Esophagus (tissue), 2 donors: Measurements from ENCODE around the gene RBM7. TPM values are rescaled to one million over a fixed set of nuclear protein-coding genes. Genes with fewer than 3 reads are reported as not detected.

ENCODE experiments used
- H3K27ac ChIP-seq, 2 donors: one replicate each; pipeline ENCODE4 v1.5.1; 2013; ENCODE audit warnings: low read depth in 2 of 2, mild to moderate bottlenecking in 2 of 2, inconsistent platforms in 1 of 2, low read length in 1 of 2, moderate library complexity in 1 of 2
- H3K27me3 ChIP-seq, 2 donors: one replicate each; pipeline ENCODE4 v1.6.1; 2013; ENCODE audit warnings: low read length in 2 of 2, control low read depth in 1 of 2, mild to moderate bottlenecking in 1 of 2; ENCODE audit not compliant: insufficient read depth in 2 of 2, control insufficient read depth in 1 of 2
- H3K36me3 ChIP-seq, 2 donors: one replicate each; pipeline ENCODE4 v1.6.1; 2013; ENCODE audit warnings: low read length in 1 of 2; ENCODE audit not compliant: control insufficient read depth in 2 of 2, insufficient read depth in 2 of 2
- H3K4me1 ChIP-seq, 2 donors: one replicate each; pipeline ENCODE4 v1.6.1; 2013; ENCODE audit warnings: low read length in 1 of 2; ENCODE audit not compliant: control insufficient read depth in 2 of 2, insufficient read depth in 2 of 2
- H3K4me3 ChIP-seq, 2 donors: one replicate each; pipeline ENCODE4 v1.5.1; 2013; ENCODE audit warnings: low read length in 2 of 2, mild to moderate bottlenecking in 2 of 2, low read depth in 1 of 2, moderate library complexity in 1 of 2
- H3K9me3 ChIP-seq, 2 donors: one replicate each; pipeline ENCODE4 v1.6.1; 2013; ENCODE audit warnings: mild to moderate bottlenecking in 2 of 2, low read depth in 1 of 2, low read length in 1 of 2, moderate library complexity in 1 of 2; ENCODE audit not compliant: control insufficient read depth in 2 of 2, insufficient read depth in 1 of 2
- WGBS, 2 donors: extraction: QIAGEN DNeasy Blood & Tissue Kit; methylation state at CpG; one replicate each; pipeline ENCODE4 v1.1.7; 2013; 5-methylcytosine and 5-hydroxymethylcytosine counted together
- polyA plus RNA-seq, 2 donors: library from polyadenylated mRNA; stranded (reverse); fragments of 200-250 nt; gene quantifications; one replicate each; pipeline ENCODE4 v1.2.3, GENCODE V29; 2013
- donor health status: healthy with polysubstance abuse.
- donor health status: Bipolar disorder and iron deficiency.

The RBM7 gene
- polyA plus RNA-seq, 2 donors: 4.3 to 11.4 TPM

DNA sequence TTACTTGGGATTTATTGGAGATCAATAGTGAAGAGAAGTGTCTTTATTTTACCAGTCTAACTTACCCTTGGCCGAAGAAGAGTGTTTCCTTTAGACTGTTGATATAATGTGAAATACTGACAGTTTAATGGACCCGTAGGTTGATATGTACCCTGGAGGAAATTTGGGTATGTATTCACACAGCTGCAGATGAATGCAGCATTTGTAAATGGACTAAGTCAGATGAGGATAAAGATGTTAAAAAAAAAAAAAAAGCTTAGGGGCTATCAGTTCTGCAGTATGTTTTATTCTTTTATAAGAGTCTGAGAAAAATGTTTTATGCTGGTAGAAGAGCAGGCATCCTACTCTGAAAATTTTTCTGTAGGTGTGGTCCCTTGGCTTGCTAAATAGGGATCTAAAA is 41.5 kb downstream of the RBM7 start:
- no peak overlapping the region for H3K27ac ChIP-seq
- H3K36me3 ChIP-seq: peaks cover 0 to 2% of the 10 kb centered on the region in 2 donors
- H3K27me3 ChIP-seq: no peaks in the 10 kb centered on the region
- H3K9me3 ChIP-seq: no peaks in the 10 kb centered on the region
- WGBS, 2 donors: 77 to 83% methylated on average over 2 of the region's 2 CpGs
- H3K4me3 ChIP-seq: no peak overlapping the region
- H3K4me1 ChIP-seq: no peaks in the 10 kb centered on the region

DNA sequence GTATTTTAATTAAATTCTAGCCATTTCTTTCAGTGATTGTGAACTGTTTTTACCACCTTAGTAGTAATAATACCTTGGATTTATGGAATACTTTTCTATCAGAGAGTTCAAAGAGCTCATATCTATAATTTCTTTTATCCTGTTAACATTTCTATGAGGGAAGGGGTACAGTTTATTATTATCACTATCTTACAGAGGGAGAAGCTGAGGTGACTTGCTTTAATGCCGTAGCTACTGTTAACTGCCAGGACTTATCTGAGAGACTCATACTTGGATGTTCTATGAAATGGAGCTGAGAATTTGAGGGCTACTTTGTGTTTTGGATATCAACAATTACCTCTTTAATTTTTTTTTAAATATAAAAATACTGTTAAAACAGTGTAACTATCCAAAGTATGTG is 42.1 kb downstream of the RBM7 start:
- Histone ChIP-seq H3K9me3 (no peaks in the 10 kb centered on the region), H3K36me3 (peaks cover 0 to 2% of the 10 kb centered on the region in 2 donors), H3K27ac (no peak overlapping the region), H3K27me3 (no peaks in the 10 kb centered on the region), H3K4me3 (no peak overlapping the region), H3K4me1 (no peaks in the 10 kb centered on the region)
- WGBS, 2 donors: 90 to 92% methylated on average over 1 of the region's 1 CpG

DNA sequence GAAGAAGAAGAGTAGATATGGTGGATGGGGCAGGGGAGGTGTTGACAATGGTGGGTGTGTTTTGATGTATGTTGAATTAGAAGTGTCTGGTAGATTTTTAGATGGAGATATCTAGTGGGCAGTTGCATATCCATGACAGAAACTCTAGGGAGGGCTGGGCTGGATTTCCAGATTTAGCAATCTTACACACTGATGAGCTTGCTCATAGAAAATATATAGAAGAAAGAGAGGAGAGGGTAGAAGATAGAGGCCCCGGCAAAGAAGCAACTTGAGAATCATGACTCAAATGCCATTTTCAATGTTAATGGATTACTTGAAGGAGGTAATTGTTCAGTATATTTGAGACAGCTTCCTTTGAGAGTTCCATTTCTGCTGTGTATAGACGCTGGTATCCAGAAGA is 47.0 kb downstream of the RBM7 start:
- no peaks in the 10 kb centered on the region for H3K27me3 ChIP-seq
- no peak overlapping the region for H3K4me3 ChIP-seq
- H3K27ac ChIP-seq: no peak overlapping the region
- H3K36me3 ChIP-seq: peaks cover 5 to 11% of the 10 kb centered on the region in 2 donors
- H3K4me1 ChIP-seq: no peaks in the 10 kb centered on the region
- 94% methylated on average over 2 of the region's 2 CpGs for WGBS, 2 donors
- no peaks in the 10 kb centered on the region for H3K9me3 ChIP-seq

DNA sequence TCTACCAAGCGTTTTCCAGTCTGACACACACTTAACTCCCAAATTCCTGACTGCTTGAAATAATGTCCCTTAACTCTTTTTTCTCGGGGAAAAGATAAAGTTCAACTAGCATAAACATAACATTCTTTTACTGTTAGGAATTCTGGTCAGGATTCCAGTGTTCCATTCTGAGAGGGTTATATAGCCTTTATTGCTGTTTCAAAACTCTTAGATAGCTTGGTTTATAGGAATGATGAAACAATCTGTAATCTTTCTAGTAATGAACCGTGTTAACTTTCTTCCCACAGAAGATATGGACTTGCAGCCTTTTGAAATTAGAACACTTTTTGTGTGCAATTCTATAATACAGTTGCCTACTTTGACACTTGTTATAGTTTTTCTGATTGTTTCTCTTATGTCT is 47.4 kb downstream of the RBM7 start:
- Histone ChIP-seq H3K36me3 (peaks cover 5 to 11% of the 10 kb centered on the region in 2 donors), H3K27me3 (no peaks in the 10 kb centered on the region), H3K9me3 (no peaks in the 10 kb centered on the region), H3K4me3 (no peak overlapping the region), H3K4me1 (no peaks in the 10 kb centered on the region), H3K27ac (no peak overlapping the region)
- 77 to 78% methylated on average over 3 of the region's 3 CpGs for WGBS, 2 donors

DNA sequence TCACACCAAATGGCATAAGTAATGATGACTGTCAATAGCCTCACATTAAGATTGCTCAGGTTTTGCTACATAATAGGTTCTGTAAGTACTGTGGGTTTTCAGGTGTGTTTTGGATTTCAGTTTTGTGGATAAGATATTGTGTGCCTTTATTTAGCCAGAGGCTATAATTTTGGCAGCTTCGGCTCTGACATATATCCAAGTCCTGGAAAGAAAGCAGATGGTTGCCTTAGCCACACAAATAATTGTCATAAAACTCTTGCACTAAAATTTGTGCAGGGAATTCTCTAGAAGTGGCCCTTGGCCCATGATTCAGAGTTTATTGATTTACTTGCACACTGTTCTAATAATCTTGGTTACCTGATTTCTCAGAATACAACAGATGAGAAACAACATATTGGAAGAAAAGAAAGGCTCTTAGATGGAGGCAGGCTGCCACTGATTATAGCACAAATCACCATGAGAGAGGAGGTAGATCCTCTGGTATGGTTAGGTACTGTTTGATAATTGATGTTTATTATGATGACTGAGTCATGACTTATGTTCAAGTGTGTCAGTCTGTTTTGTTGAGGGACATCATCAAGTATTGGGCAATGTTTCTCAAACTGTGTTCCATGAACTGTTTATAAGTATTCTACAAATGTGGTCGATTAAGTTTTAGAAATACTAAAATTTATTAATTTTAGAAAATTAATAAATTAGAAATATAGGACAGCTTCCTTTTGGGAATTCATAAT is 48.5 kb downstream of the RBM7 start:
- Histone ChIP-seq H3K36me3 (peaks cover 11% of the 10 kb centered on the region in 2 donors), H3K4me1 (no peaks in the 10 kb centered on the region)
- WGBS, 2 donors: 72 to 73% methylated on average over 2 of the region's 2 CpGs

DNA sequence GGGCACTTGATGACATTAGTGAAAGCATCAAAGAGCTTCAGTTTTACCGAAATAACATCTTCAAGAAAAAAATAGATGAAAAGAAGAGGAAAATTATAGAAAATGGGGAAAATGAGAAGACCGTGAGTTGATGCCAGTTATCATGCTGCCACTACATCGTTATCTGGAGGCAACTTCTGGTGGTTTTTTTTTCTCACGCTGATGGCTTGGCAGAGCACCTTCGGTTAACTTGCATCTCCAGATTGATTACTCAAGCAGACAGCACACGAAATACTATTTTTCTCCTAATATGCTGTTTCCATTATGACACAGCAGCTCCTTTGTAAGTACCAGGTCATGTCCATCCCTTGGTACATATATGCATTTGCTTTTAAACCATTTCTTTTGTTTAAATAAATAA is 49.4 kb downstream of the RBM7 start:
- Histone ChIP-seq H3K4me3 (no peak overlapping the region), H3K27me3 (no peaks in the 10 kb centered on the region), H3K36me3 (peaks cover 9 to 11% of the 10 kb centered on the region in 2 donors), H3K4me1 (no peaks in the 10 kb centered on the region), H3K27ac (no peak overlapping the region), H3K9me3 (no peaks in the 10 kb centered on the region)
- WGBS, 2 donors: 89 to 92% methylated on average over 6 of the region's 6 CpGs

More for the DNA sequence above, 48.5 kb downstream of the RBM7 start:
- H3K27ac ChIP-seq: no peak overlapping the region
- no peaks in the 10 kb centered on the region for H3K27me3 ChIP-seq
- H3K4me3 ChIP-seq: no peak overlapping the region
- H3K9me3 ChIP-seq: no peaks in the 10 kb centered on the region

DNA sequence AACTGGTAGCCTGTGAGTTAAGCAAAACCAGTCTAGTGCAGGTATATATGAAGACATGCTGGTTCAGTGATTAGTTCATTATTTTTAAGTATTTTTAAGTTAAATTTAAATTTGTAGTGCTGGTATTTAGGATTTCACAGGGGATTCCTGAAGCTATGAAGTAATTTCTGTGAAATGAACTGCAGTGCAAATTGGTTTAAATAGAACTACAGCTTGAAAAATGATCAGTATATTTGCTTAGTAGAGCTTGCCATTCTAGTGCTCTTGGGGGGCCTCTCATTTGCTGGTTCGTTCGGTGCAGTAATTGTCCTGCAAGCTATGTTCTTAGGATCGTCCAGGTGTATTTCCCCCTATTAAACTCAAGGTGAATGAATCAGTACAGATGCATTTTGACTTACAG is 51.9 kb downstream of the RBM7 start:
- Histone ChIP-seq H3K9me3 (no peaks in the 10 kb centered on the region), H3K27ac (no peak overlapping the region), H3K27me3 (no peaks in the 10 kb centered on the region), H3K4me3 (no peak overlapping the region), H3K36me3 (peaks cover 9 to 11% of the 10 kb centered on the region in 2 donors), H3K4me1 (no peaks in the 10 kb centered on the region)
- WGBS, 2 donors: 93 to 94% methylated on average over 3 of the region's 3 CpGs

Other genes with a start within 250 kb of the RBM7 start
- 10 to 100 TPM; 23.5 to 69.1 TPM for gene NNMT, start 104.3 kb upstream of the RBM7 start, polyA plus RNA-seq
- gene C11orf71, start 155 bp upstream of the RBM7 start, polyA plus RNA-seq: 1 to 10 TPM; 4.1 to 5.5 TPM
- 10 to 100 TPM; 76.8 to 82.7 TPM for gene REXO2, start 38.8 kb downstream of the RBM7 start, polyA plus RNA-seq
- not detected for gene NXPE1, start 159.2 kb downstream of the RBM7 start, polyA plus RNA-seq
- gene NXPE4, start 195.1 kb downstream of the RBM7 start, polyA plus RNA-seq: under 1 TPM in 1 of 2 donors, not detected in 1; 0.01 TPM